Activated naive CD8-positive, alpha-beta T cell treated with anti-CD3 and anti-CD28 coated beads, Interleukin-2, amount 50 U/mL, for 24 hours (primary cell): Measurements from ENCODE around the gene SMPD4.
A peak's percentile ranks its signal among the peaks of the same experiment; 100 is the strongest.
"Not testable (repeated sequence)": the region's sequence is repeated elsewhere in the genome, so short reads cannot be mapped to it uniquely, and the experiment has no call there.

ENCODE experiments used
- ATAC-seq: fragments of 150-1000 bp; cut with Tn5 transposase; one replicate; pipeline ENCODE4 v1.10.0; 2021
- DNase-seq: peaks from one replicate; pipeline ENCODE4 v3.0.0; 2021
- H3K27ac Mint-ChIP-seq: one replicate; pipeline ENCODE4 v1.8.0; 2021; ENCODE audit warnings: mild to moderate bottlenecking, mixed read lengths
- H3K27me3 Mint-ChIP-seq: one replicate; pipeline ENCODE4 v1.8.0; 2021; ENCODE audit warnings: mixed read lengths
- H3K36me3 Mint-ChIP-seq: one replicate; pipeline ENCODE4 v1.8.0; 2021; ENCODE audit warnings: low read depth, mixed read lengths
- H3K4me1 Mint-ChIP-seq: one replicate; pipeline ENCODE4 v1.8.0; 2021; ENCODE audit warnings: mixed read lengths
- H3K4me3 Mint-ChIP-seq: one replicate; pipeline ENCODE4 v1.8.0; 2021; ENCODE audit warnings: mild to moderate bottlenecking, moderate library complexity, mixed read lengths
- H3K9me3 Mint-ChIP-seq: one replicate; pipeline ENCODE4 v1.8.0; 2021; ENCODE audit warnings: mixed read lengths

Gene SMPD4

DNA sequence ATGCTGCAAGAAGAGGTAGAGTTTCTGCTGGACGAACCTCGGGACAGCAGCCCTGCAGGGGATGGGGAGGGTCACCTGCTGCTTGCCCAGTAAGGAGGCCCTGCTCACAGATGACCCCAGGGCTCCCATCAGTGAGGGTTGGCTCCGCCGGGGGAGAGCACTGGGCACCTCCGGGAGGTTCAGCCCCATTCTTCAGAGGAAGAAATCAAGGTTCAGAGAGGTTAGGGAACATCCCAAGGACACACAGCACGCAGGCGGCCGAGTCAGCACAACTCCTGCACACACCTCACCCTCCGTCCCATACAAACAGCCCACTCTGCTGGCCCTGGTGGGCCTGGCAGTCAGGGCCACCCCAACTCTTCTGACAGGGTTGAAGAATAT, 24.8 kb downstream of the SMPD4 start:
- Mint-ChIP-seq H3K27me3 (no peaks in the 10 kb centered on the region), H3K4me3 (no peak overlapping the region), H3K4me1 (peaks cover 11% of the 10 kb centered on the region), H3K36me3 (peaks cover 10% of the 10 kb centered on the region), H3K27ac (no peak overlapping the region), H3K9me3 (no peaks in the 10 kb centered on the region)
- DNase-seq (no peak), ATAC-seq (no peak)

DNA sequence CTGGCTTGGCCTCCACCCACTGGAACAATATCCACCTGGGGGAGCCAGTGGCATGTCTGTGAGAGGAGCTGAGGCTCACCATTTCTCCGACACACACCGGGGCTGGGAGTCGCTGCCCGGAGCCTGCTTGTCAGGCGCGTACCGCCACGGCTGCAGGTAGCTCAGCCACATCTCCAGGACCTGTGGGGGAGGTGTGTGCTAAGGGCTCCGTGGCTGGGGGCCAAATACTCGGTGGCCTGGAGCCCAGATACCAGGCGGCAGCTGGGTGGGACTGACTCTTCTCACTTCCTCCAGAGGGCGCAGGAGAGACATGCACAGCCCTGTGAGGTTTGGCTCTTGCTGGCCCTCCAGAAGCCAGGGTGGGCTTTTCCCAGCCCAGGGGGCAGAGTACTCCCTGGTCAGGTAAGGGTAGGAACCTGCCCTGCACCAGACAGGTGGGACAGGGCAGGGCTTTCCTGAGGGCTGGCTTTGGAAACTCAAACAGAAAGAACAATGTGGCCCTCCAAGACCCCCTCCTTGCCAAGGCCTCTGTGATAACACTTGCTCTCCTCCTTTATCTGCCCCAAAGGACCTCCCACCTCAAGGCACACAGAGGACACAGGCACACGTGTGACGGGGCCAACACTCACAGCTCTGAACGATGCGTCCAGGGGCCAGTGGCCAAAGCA, 25.3 kb downstream of the SMPD4 start:
- not testable (repeated sequence) for H3K27me3 Mint-ChIP-seq, H3K36me3 Mint-ChIP-seq, H3K27ac Mint-ChIP-seq, DNase-seq, H3K4me3 Mint-ChIP-seq, ATAC-seq, H3K9me3 Mint-ChIP-seq
- peaks cover 11% of the 10 kb centered on the region for H3K4me1 Mint-ChIP-seq

DNA sequence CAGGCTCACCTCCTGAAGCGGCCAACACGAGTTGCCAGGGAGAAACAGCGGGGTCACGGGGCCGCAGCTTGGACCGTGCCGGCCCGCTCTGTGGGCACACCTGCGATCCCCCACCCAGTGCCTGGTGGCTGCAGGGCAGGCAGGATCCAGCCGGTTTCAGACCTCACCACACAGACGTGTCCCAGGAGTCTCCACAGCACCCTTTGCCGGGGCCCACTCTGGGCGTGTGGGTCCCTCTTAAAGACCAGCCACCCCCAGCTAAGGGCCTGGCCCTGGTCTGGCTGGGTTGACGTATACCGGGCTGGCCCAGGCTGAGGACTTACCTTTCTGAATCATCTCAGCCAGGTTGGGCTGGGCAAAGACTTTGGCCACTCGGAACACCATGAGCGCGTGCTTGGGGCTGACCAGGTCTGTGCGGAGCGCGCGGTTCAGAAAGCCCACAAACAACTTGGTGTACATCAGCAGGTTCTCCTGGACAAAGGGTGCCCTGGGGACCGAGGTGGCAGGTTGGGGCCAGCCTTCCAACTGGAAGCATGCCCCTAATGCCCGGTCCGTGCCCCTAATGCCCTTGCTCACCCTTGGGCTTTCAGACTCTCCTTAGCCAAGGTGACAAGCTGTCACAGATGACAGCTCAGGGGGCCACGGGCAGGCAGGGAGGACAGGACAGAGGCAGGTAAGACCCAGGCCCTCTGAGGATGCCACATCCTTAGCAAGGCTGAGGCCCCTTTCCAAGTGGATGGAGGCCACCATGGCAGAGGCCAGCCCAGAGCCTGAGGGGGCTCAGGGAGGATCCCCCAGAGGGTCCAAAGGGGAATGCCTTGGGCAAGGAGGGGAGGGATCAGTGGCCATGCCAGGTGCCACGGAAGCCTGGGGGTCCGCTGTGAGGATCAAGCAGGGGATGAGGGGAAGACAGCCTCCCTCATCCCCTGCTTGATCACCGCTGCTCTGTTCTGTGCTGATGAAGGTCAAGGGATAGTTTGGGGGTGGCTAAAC, 26.3 kb downstream of the SMPD4 start:
- ATAC-seq (no peak), DNase-seq (no peak)
- H3K27me3 Mint-ChIP-seq, result no peaks in the 10 kb centered on the region
- H3K36me3 Mint-ChIP-seq, result peaks cover 6% of the 10 kb centered on the region
- no peak overlapping the region for H3K27ac Mint-ChIP-seq
- H3K4me1 Mint-ChIP-seq, result peaks cover 11% of the 10 kb centered on the region
- no peak overlapping the region for H3K4me3 Mint-ChIP-seq
- H3K9me3 Mint-ChIP-seq, result no peaks in the 10 kb centered on the region

DNA sequence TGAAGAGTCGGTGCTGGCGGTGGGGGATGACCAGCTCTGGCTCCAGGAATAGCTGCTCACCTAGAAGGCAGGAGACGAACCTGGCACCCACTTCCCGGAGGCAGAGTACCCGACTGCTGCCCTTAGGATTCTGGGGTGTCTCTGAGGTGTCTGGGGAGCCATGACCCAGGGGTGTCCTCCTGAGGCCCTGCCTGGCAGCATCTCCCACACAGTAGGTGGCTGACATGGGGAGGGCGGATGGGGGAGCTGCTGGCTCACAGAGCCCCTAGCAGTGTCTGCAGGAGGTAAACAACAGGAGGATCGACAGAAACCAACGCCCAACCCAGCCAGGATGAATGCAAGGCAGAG, 27.0 kb downstream of the SMPD4 start:
- peaks cover 11% of the 10 kb centered on the region for H3K4me1 Mint-ChIP-seq
- H3K27me3 Mint-ChIP-seq, DNase-seq, ATAC-seq, H3K9me3 Mint-ChIP-seq, H3K4me3 Mint-ChIP-seq, H3K27ac Mint-ChIP-seq, H3K36me3 Mint-ChIP-seq: not testable (repeated sequence)

DNA sequence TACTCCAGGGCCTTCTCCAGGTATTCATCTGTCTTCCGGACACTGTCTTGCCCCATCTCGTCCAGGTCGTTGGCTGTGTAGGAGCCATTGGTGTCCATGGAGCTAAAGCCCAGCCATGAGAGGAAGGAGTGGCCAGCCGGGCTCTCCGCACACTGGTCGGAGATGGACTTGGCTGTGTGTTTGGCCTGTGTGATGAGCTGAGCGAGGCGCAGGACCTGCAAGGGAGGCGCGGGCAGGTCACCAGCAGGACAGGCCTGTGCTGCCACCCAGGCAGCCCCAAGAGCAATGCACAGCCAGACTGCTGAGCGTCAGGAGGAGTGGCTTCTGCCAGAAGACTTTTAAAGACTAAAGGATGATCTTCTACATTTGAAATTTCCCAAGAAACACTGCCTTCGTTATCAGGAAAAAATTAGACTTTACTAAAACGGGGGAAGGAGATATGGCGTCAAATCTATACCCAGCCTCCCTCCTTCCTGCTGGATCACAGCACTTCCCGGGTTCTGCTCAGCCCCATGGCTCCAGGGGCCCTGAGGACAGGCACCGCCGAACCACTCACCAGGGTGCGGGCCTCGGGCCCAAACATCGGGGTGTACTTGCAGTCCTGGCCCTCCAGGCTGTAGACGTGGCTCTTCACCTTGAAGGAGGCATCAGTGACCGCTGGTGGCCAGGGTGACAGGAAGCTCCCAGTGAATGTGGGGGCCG, 27.5 kb downstream of the SMPD4 start:
- H3K4me1 Mint-ChIP-seq, result peaks cover 11% of the 10 kb centered on the region
- H3K36me3 Mint-ChIP-seq, H3K27ac Mint-ChIP-seq, ATAC-seq, H3K27me3 Mint-ChIP-seq, DNase-seq, H3K9me3 Mint-ChIP-seq, H3K4me3 Mint-ChIP-seq: not testable (repeated sequence)

DNA sequence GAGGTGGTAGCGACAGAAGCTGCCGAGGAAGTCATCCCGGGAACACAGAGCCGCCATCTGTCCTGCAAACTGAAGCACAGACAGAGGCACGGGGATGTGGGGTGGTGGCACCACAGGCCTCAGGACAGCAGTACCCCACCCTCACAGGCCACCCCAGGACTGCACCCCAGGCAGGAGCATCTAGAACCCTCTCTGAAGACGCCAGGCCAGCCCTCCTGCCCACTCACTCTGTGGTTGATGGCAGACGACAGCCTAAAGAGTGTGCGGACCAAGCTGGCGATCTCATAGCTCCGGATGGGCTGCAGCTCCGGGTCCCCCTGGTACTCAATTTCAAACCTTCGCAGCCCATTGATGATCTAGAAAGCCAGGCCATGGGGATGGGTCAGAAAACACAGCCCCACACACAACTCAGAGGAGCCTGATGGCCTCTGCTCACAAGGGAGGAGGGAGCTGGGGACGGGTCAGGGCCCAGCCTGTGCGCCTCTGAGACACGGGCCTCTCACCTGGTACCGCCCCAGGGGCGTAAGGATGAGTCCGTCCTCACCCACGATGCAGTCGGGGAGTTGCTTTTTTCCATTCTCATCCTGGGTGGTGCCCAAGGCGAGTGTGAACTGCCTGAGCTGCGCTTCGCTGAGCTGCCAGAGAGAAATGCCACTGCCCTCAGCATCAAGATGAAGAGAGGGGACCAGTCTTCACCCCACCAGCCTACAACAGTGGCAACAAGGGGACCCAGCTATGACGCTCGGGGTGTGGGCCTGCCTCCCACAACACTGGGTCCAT, 28.4 kb downstream of the SMPD4 start:
- H3K9me3 Mint-ChIP-seq, result no peaks in the 10 kb centered on the region
- no peaks in the 10 kb centered on the region for H3K27me3 Mint-ChIP-seq
- ATAC-seq (no peak), DNase-seq (no peak)
- H3K4me3 Mint-ChIP-seq, result no peak overlapping the region
- peaks cover 6% of the 10 kb centered on the region for H3K36me3 Mint-ChIP-seq
- no peak overlapping the region for H3K27ac Mint-ChIP-seq
- H3K4me1 Mint-ChIP-seq, result peaks cover 5% of the 10 kb centered on the region

DNA sequence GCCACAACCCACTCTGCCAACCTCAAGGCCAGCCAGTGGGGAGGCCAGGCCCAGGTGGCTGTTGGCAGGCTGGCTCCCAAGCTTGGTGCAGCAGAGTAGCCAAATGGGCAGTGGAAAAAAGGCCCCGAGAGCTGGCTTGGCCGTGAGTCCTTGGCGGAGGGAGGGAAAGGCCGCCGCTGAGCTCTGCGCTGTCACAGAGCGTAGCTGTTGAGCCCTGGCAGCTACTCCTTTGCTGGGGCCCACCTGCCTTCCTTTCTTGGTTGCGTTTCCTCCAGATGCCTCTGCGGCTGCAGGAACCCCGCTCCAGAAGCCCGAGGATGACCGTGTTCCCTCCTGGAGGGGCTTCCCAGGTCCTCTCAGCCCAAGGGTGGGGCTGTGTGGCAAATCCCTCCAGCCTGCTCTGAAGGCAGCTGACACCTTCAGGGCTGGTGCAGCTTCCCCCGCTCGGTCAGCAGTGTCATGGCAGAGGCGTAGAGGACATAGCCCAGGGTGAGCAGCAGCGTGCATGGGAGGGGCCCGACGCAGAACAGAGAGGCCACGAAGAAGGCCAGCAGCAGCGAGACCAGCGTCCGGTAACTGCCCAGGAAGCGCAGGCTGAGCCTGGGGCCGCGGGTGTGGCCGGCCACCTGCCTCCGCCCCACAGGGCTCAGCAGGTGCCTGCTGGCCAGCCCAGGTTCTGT, 29.1 kb downstream of the SMPD4 start:
- ATAC-seq, DNase-seq, H3K9me3 Mint-ChIP-seq, H3K4me1 Mint-ChIP-seq, H3K27me3 Mint-ChIP-seq, H3K27ac Mint-ChIP-seq, H3K36me3 Mint-ChIP-seq, H3K4me3 Mint-ChIP-seq: not testable (repeated sequence)

DNA sequence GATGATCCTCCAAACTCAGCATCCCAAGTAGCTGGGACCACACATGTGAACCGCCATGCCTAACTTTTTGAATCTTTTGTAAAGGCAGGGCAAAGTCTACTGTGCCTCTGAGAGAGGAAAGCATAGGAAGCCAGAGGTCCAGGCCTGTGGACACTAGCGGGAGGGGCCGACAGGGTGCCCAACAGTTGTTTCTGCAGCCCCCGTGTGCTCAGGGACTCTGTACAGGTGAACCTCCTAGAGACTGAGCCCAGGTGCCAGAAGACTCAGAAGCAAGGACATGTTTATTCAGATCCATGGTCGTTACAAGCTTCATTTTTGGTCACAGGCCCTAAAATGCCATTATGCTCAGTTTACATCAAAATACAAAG, 30.3 kb downstream of the SMPD4 start:
- H3K4me1 Mint-ChIP-seq, H3K36me3 Mint-ChIP-seq, ATAC-seq, H3K9me3 Mint-ChIP-seq, H3K27me3 Mint-ChIP-seq, DNase-seq, H3K4me3 Mint-ChIP-seq, H3K27ac Mint-ChIP-seq: not testable (repeated sequence)

DNA sequence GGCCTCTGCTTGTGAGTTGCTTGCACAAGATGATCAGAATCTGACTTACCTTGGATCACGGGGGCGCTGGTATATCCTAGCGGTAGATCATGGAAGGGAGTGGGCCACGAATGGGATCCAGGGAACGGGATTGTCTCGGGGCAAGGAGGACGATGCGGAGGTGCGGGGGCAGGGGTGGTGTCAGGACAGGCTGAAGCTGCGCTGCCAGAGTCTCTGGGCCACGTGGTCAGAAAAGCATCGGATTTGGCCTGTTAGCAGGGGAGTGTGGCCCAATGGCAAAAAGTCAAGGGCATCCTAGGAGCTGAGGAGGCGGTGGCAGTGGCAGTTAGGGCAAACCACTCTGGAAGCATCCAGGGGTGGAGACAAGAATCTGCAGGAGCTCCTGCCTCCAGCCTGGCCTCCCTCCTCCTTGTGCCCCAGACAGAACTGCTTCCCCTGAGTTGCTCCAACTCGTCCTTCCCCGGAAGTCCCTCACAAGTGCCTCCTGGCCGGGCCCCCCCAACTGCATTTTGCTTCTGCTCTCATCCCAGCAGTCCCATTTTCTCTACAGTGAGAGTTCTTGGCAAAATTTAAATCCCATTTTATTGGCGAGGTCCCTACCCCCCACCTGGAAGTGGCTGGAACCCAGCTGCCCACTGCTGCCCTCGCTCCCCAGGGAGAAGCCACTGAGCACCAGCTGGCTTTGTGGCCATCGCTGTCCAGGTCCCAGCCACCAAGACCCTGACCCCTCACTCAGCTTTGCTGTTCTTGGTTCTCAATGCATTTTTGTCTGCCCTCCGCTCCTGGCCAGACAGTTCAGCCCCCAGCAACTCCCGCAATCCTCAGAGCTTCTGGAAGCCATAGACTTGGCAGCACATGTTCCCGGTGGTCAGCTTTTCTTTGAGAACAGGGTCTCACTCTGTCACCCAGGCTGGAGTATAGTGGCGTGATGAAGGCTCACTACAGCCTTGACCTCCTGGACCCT, 30.9 kb downstream of the SMPD4 start:
- H3K4me1 Mint-ChIP-seq, result no peaks in the 10 kb centered on the region
- no peak for ATAC-seq
- DNase-seq, result no peak
- H3K27ac Mint-ChIP-seq, result no peak overlapping the region
- H3K36me3 Mint-ChIP-seq, result peaks cover 6% of the 10 kb centered on the region
- no peak overlapping the region for H3K4me3 Mint-ChIP-seq
- H3K9me3 Mint-ChIP-seq, result no peaks in the 10 kb centered on the region
- H3K27me3 Mint-ChIP-seq, result peaks cover 5% of the 10 kb centered on the region

DNA sequence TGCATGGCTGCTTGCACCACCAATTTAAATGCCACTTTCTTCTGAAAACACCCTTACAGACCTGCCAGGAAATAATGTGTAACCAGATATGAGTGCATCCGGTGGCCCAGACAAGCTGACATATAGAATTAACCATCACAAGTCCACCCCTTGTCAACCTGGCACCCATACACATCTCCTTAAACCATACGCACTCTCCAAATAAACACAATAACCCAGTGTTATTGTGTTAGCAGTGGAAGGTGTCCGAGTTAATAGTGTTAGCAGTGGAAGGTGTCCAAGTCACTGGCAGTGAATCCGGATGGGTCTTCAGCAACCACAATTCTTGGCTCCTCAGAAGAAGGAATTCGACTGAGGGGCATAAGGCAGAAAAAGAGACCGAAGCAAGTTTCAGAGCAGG, 32.9 kb downstream of the SMPD4 start:
- not testable (repeated sequence) for H3K4me3 Mint-ChIP-seq, ATAC-seq, H3K27me3 Mint-ChIP-seq, DNase-seq, H3K4me1 Mint-ChIP-seq, H3K27ac Mint-ChIP-seq, H3K9me3 Mint-ChIP-seq, H3K36me3 Mint-ChIP-seq

DNA sequence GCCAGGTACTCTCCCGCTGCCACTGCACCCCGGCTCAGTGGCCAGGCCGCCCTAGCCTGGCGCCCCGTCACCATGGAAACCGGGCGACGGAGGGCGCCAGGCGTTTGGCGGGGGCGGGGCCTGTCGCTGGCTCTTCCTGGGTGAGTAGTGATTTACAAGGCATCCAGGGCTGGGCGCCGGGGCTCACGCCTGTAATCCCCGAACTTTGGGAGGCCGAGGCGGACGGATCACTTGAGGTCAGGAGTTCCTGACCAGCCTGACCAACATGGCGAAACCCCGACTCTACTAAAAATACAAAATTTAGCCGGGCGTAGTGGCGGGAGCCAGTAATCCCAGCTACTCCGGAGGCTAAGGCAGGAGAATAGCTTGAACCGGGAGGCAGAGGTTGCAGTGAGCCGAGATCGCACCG, 36.4 kb downstream of the SMPD4 start, which contains the start of gene CCDC74B:
Gene CCDC74B (minus strand): TSS at position 107 of the 409 bp plus-strand sequence. CDS start 116 bp downstream, outside the sequence.
- H3K9me3 Mint-ChIP-seq, H3K4me1 Mint-ChIP-seq, H3K27me3 Mint-ChIP-seq, H3K36me3 Mint-ChIP-seq: not testable (repeated sequence)
- peak; percentile 87 for ATAC-seq
- peak; percentile 70 for DNase-seq
- H3K27ac Mint-ChIP-seq, result peak within 1 kb of the TSS; percentile 31
- H3K4me3 Mint-ChIP-seq, result peak within 1 kb of the TSS; percentile 72

DNA sequence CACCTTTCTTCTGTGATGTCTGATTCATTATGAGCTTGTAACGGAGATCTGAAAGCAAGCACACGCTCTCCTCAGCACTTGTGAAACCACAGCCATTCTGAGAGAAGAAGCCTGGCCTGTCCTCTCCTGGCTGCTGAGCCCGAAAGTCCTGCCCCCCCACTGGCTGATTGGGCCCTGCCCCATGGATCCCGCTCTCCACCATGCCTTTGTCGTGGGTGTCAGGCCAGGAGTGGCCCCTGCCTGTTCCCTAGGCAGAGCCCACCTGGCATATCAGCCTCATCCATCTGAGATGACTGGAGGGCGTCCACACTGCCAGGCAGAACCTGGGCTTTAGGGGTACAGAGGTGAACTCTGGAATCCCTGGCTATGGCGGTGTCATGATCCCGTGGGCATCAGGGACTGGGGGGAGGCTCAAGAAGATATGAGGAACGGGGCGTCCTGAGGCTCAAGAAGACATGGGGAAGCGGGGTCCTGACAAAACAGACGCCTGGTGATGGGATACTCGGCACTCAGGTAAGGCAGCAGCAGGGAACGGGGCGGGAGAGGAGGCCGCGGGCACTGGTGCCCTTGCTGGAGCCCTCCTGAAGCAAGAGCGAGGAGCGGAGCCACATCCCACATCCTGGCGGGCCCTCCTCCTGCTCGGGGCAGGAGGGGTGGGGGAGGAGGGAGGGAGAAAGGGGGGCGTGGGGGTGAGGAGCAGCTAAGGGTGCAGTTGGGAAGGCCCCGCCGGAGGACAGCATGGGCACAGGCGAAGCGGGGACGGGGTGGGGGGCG, 37.9 kb downstream of the SMPD4 start:
- DNase-seq, result not testable (repeated sequence)
- H3K4me3 Mint-ChIP-seq, result peak overlapping the region; percentile 72

More for the DNA sequence above, 37.9 kb downstream of the SMPD4 start:
- not testable (repeated sequence) for H3K4me1 Mint-ChIP-seq, H3K27ac Mint-ChIP-seq, H3K9me3 Mint-ChIP-seq, H3K36me3 Mint-ChIP-seq, ATAC-seq, H3K27me3 Mint-ChIP-seq
